NCI-H1417 (cell line): ENCODE measurements around the gene SLC19A1.

Experiments used
- DNase-seq, 3 experiments: peaks; one replicate each; lab custom pipeline; 2025; lab: John Stamatoyannopoulos, UW

SLC19A1 gene

GRCh38 chr21:45545236-45545570, 3.0 kb upstream of the SLC19A1 start:
- DNase-seq: no peak

DNA sequence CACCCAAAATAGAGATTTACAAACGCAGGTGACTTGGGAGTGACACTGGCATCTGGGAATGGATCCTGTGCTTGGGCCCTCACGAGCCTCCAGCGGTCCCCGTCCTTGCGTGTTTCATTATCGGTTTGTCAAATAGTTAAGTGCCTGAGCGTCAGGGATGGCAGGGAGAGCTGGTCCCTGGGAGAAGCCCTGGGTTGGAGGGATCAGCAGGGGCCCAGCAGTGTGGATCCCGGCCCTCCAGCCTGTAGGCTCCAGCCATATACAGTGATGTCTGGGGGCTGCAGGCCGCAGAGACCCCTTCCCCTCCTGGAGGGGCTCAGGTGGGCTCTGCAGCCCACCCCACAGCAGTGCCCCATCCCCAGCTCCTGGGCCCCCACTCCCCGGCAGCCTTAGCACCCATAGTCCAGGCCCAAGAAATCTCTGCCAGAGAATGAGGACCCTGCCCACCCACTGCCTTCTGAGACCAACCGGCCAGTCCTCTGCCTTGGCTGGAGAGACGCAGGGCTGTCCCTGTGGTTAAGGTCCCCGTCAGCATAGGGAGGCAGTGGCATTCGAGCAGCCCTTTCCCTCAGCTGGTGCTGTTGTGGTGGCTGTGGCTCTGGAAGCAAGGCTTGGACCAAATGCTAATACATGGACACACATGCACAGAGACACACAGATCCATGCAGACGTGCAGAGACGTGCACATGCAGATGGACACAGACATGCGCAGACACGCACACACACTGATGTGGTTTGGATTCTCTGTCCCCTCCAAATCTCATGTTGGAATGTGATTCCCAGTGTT, 2.4 kb upstream of the SLC19A1 start:
- no peak for DNase-seq

- DNase-seq: no peak
Measured at GRCh38 chr21:45543710-45544448, 1.6 kb upstream of the SLC19A1 start.

GRCh38 chr21:45543371-45543709, 1.1 kb upstream of the SLC19A1 start:
- no peak for DNase-seq

DNA sequence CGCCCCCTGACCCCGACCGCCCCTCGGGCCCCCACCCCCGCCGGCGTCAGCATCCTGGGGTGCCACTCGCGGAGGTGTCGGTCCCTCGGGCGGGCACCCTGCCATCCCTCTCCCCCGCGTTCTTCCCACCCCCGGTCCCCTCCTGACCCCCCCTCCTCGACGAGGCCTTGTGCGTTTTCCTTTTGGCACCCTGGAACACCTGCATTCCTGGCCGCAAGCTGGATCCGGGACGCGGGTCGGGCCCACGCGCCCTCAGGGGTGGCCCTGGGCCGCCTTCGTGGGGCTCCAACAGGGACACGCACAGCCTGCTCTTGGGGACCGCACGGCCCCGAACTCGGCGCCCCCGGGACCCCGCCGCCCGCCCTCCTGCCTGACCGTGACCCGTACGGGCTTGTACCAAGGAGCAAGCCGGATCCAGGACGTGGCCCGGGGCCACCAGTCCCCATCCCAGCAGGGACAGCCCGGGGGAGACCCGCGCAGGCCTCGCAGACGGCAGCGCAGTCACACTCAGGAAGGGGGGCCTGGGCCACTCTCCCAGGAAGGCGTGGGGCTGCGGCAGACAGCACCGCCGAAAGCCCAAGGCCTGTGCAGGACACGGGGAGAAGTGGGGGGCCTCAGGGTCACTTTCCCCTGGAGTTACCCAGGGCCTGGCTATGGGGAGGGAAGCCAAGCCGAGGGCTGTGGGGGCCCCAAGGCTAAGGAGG, 579 bp upstream of the SLC19A1 start:
- DNase-seq: peak in 2 of 3 experiments; percentile 43 to 52

DNA sequence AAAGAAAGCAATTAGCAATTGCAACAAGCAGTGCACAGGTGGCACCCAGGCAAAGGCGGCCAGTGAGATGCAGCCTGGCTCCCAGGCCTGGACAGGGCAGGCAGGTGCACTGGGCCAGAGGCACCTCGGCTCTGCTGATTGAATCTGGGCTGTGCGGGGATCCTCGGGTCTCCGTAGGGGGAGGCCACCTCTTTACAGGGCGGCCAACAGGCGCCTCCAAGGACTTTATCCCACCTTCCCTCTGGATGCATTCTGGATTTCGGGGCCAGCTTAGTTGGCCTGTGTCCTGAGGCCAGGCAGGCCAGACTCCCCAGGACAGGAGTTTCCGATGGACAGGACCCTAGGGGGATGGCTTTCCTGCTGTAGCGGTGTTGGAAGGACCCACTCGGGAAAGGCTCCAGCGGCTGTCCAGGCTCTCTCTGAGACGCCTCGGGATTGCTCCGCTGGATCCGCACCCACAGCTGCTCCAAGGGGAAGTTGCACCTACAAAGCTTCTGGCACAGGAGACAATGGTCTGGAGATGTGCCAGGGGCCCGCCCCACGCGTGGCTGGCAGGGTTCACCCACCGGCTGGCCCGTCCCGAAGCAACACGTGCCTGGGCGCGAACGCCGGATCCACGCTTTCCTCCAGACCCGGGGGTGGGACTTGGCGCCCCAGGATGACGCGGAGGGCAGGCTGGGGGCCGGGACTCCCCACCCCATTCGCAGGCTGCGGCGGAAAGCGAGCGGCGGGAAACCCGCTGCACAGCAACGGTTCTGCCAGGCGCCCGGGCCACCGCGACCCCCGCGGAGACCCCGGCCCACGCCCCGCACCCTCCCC, 810 bp downstream of the SLC19A1 start:
- DNase-seq: peak; percentile 43 to 58 (median 46)

DNA sequence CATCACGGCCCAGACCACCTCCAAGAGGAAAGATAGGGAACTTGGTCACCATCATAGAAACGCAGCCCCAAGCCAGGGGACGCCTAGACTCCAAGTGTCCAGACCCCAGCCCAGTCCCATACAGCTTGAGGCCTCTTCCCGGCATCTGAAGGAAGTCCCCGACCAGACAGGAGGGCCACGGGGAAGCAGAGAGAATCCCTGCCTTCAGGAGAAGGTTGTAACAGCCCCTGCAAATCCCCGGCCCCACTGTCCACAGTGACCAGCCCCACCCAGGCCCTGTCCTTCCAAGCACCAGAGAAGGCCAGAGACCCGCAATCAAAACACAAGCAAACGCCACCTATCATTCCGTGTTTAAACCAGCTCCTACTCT, 1.7 kb downstream of the SLC19A1 start:
- DNase-seq: no peak

DNA sequence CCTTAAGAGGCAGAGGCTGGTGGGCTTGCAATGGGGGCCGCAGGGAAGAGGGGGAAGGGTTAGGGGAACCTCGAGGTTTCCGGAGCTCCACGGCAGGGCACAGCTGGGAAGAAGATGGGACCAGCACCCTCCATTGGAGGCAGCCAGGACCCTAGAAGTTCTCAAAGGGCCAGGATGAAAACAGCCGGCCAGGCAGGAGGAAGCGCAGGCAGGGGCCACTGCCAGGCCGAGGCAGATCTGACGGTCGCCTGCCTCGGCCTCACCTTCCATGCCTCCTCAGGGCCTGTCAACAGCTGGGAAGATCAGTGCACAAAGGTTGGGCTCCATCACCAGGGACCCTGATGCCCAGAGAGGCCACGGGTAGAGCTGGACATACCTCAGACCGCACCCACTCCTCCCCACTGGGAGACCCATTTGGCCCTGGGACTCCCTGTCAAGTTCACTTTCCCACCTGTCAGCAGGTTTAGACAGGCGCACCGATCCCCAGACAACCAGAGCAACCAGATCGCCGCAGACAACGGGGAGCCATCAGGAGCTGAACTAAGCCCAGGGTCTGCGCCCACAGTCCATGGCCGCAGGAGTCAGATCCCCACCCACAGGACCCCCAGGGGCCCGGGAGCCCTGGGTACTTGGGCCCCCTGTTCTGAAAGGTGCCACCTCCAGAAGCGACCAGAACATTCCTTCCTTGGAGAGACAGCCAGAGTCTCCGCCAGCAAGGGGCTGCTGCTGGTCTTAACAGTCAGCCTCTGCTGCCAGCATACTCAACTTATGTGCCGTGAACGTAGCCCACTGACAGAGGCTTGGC, 2.2 kb downstream of the SLC19A1 start:
- no peak for DNase-seq

DNA sequence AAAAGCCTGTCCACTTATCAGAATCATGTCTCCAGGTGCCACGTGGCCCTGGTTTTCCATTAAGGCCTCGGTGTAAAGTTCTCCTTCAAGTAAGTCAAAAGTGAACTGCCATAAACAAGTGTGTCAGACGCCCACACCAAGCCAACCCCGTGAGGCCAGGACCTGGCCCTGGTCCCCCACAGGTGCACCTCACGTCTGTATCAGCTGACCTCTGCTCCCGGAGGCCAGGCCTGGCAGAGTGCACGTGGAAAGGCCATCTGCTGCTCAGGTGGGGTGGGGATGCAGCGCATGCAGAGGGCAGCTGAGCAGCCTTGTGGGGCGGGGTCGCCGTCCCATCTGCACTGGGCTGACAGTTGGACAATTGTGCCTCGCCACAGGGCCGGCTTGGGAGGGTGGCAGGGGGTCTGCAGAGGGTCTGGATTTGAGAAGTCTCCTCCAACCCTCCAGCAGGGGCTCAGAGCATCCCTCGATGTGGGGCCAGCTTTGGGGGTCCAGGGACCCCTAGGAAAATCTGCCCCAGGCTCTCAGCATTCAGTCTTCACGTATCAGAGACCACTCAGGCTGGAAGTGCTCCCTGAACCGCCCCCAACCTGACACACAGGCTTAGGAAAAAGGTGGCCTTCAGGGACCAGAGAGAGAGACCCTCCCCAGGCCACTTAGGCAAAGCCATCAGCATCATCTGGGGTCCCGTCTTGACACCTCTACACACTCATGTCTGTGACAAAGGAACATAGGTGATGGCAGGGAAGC, 3.0 kb downstream of the SLC19A1 start:
- no peak for DNase-seq

DNA sequence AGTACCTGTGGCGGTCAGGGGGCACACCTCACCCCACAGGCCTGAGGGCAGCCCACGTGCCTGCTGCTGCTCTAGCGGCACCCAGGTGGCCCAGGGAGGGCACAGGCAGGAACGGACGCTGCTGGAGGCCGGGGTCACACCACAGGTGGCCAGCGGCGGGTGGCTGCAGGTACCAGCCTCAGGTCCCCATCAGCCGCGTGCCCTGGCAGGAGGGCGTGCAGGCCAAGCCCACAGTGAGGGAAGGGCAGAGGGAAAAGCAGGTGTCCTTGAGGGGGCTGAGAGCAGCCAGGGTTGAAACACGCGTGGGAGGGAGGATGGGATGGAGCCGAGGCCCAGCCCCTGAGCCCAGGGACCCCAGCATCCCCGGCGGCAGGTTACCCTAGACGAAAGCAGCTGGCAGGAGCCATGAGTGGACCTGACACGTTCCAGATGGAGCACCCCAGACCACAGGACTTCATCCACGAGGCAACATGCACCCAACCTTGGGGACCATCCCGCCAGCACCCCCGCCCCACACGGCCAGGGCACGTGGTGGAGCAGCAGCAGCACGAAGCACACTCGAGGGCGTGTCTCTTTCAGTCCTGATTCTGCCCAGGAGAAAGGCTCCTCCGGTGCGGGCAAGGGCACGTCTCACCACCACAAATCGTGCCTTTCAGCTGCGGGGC, 3.7 kb downstream of the SLC19A1 start:
- DNase-seq: no peak

GRCh38 chr21:45537746-45538291, 4.4 kb downstream of the SLC19A1 start:
- no peak for DNase-seq

DNA sequence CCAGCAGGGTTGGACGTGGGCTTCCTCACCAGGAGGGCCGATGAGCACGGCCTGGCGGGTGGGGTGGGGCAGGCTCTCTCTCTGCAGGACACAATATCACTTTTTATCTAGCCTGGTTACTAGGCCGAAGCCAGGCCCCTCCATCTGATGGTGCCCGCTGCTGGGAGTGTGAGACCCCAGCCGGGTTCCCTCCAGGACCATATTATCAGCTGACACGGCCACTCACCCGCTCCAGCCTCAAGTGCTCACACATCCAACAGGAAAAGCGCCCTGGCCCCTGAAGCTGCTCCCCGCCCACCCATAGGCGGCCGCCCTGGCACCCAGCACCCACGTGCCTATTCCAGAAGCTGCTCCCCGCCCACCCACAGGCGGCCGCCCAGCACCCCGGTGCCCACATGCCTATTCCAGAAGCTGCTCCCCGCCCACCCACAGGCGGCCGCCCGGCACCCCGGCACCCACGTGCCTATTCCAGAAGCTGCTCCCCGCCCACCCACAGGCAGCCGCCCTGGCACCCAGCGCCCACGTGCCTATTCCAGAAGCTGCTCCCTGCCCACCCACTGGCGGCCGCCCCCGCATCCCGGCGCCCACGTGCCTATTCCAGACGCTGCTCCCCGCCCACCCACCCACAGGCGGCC, 5.0 kb downstream of the SLC19A1 start:
- DNase-seq: no peak

DNA sequence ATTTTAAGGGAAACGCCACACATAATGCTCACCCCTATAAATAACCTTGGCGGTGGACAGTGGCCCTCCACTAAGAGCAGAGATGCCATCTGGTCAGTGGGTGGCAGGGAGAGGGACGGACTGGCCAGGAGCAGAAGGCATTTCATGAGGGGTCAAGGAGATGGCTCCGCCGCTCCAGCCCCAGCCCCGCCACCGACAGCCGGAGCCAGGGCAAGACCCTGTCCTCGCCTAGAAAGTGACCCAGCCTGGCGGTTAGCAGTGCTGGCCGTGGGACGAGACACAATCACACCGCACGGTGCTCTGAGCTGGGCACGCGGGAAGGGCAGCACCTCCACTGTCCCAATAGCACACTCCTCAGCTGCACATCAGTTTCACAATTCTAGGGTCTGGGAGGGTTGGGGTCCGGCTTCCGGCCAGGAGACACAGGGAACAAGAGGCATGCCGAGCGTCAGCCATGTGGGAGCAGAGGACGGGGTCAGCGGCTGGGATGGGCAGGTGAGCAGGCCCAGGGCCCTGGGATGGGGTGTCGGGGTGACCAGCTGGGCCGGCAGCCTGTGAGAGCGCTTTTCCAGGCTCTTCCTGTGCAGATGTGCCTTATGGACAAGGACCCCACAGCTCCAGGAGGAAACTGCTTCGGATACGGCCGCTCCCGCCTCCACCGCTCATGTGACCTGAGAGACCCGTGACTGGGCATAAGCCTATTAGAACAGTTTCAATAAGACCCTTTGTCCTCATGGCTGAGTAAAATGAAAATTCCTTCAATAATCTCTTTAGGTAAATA, 5.7 kb downstream of the SLC19A1 start:
- no peak for DNase-seq

DNA sequence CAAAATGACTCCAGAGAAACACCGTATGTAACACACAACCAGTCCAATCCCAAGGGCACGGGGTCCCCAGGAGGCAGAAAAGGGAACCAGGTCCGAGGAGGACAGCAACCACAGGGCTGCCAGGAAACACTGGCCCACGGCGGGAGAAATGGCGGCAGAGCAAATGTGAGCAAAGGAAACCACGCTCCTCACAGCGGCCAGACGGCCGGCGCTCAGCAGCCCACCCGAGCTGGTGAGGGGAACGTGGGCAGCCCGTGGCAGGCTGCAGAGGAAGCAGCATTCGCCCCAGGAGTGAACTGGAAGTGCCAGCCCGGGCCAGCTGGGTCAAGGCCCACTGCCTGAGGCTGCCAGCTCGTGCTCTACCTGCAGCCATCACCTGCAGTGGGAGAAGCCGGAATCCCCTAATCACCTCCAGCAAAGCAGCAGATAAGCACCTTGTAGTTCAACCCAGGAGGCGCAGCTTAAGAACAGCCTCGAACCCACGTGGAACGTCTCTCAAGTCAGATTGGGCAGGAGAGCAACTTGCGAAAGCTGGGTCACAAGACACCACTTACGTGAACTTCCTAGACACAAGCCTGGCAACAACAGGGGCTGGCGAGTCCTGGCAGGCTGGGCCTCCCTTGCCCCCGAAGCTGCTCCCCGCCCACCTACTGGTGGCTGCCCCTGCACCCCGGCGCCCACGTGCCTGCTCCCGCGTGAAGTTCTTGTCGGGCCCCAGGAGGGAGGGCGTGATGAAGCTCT, 6.7 kb downstream of the SLC19A1 start:
- no peak for DNase-seq

DNA sequence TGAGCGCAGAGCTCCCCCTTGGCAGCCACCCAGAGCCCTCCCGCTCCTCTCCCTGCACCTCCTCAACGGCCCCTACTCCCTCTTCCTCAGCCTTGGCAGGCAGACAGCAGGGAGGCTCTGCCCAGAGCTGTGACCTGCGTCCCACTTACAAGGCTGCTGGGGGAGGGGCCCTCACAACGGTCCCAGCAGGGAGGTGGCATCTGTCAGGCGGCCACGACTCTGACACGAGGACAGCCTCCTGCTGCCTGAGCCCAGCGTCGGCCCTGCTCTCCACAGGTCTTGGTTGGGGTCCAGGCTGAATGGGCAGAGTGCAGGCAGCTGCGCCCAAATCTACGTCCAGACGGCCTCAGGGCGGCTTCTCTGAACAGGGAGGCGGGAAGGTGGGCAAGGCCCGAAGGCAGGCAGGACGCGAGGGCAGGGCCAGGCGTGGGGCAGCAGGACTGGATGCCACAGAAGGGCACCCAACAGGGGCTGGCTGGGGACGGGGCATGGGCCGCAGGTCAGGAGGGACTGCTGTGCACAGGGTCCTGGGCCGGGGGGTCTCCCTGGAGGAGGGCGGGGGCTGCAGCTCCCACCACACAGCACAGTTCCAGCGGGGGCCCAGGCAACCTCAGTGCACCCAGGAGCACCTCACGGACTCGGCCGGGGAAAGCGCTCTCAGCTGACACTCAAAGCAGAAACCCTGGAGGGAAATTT, 7.5 kb downstream of the SLC19A1 start:
- peak in 2 of 3 experiments; percentile 73 to 90 for DNase-seq

DNA sequence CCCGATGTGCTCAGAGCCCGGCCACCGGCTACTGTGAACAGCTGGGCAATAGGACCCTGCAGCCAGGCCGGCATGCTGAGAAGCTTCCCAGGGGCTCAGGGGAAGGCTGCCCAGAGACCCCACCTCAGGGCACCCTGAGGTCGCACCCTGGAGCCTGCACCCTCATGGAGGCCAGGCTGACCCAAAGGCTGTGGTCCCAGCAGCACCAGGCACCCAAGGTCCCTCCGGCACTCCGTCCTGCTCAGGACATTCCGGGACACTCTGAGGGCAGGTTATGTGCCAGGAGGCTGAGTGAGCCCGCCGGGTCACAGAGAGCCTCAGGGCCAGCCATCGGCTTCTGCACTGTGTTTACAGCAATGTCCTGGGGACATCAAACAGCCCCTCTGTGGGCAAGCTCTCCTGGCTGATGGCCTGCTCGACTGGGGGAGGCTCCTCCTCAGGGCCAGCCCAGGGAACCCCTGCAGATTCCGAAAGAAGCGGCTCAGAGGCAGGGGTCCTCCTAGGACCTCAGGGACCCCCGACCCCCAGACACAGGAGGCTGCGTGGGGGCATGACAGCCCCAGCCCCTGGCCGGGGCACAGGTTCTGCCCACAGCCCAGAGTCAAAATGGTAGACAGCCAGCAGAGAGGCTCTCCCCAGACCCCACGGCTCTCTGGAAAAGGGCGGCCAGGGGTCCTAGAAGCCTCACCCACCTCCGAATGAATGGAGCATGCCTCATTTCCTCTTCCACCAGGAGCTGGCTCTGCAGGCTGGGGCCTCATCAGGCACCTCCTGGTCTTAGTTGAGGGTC, 8.2 kb downstream of the SLC19A1 start:
- DNase-seq: no peak
